Gastrocnemius medialis (tissue), 4 donors: ENCODE measurements around the gene MPPED1. TPM values are rescaled to one million over a fixed set of nuclear protein-coding genes. Genes with fewer than 3 reads are reported as not detected.

Experiments used
- ATAC-seq, 2 donors: fragments of 150-250 bp; one replicate each; pipeline ENCODE4 v1.9.1; 2016
- DNase-seq, 2 donors: peaks; one replicate each; pipeline ENCODE4 v3.0.0-alpha.2; 2019
- H3K27ac ChIP-seq, 4 donors: fragments of 200-600 bp; sonication (generic); 1 replicate in 1 of 4; 2 replicates in 3 of 4; pipeline ENCODE4 v1.5.1; 2016 to 2018; ENCODE audit warnings: mild to moderate bottlenecking in 2 of 4, moderate library complexity in 1 of 4
- H3K27me3 ChIP-seq, 3 donors: fragments of 200-600 bp; sonication (generic) in 2 of 3; 1 replicate in 1 of 3; 2 replicates in 2 of 3; pipeline versions ENCODE4 v1.5.1 to v1.6.0; 2016 to 2019; ENCODE audit warnings: mild to moderate bottlenecking in 1 of 3, moderate library complexity in 1 of 3
- H3K36me3 ChIP-seq, 2 donors: fragments of 200-600 bp; sonication (generic) in 1 of 2; one replicate each; pipeline ENCODE4 v1.5.1; 2017 to 2018
- H3K4me1 ChIP-seq, 2 donors: fragments of 200-600 bp; sonication (generic) in 1 of 2; one replicate each; pipeline ENCODE4 v1.5.1; 2016 to 2017; ENCODE audit warnings: mild to moderate bottlenecking in 2 of 2
- H3K4me3 ChIP-seq, 4 donors: fragments of 200-600 bp; sonication (generic) in 3 of 4; 1 replicate in 1 of 4; 2 replicates in 3 of 4; pipeline ENCODE4 v1.5.1; 2016 to 2019; ENCODE audit warnings: mild to moderate bottlenecking in 2 of 4
- H3K9me3 ChIP-seq, 3 donors: fragments of 200-600 bp; sonication (generic) in 2 of 3; 1 replicate in 1 of 3; 2 replicates in 2 of 3; pipeline ENCODE4 v1.5.1; 2016 to 2019
- POLR2A ChIP-seq, 2 donors: fragments of 450-650 bp; IDR thresholded peaks; one replicate each; pipeline ENCODE4 v1.6.1; 2017; ENCODE audit warnings: antibody characterized with exemption in 2 of 2, mild to moderate bottlenecking in 2 of 2, moderate library complexity in 2 of 2
- in situ Hi-C, 4 donors: fragments of 200-750 bp; cut with MboI; loops; one replicate each; pipeline versions ENCODE4 v1.15.0 to v1.8.0; 2017; ENCODE audit warnings: low sequenced_read_pairs in 4 of 4
- intact Hi-C: fragments of 100-400 bp; cut with DNase I; formaldehyde crosslinking; loops from one replicate; pipeline ENCODE4 v1.15.1; 2023; ENCODE audit warnings: low total_unique reads
- total RNA-seq, 4 donors: library from RNA; depleted of rRNA; stranded (reverse); fragments of >200 nt; gene quantifications; one replicate each; pipeline versions ENCODE4 v1.1.0 to v1.2.3, GENCODE V29; 2016
- TF ChIP-seq, protein P1 (sequence below), 5 experiments: fragments of 450-650 bp in 3 of 5; fragments of 200-600 bp in 2 of 5; sonication (generic) in 2 of 5; IDR thresholded peaks in 4 of 5; conservative IDR thresholded peaks in 1 of 5; 1 replicate in 4 of 5; 2 replicates in 1 of 5; pipeline ENCODE4 v1.5.1; 2016 to 2019; ENCODE audit warnings: antibody characterized with exemption in 5 of 5, mild to moderate bottlenecking in 3 of 5, moderate library complexity in 3 of 5

The MPPED1 gene
- total RNA-seq, 4 donors from 2014 or later = not detected

DNA sequence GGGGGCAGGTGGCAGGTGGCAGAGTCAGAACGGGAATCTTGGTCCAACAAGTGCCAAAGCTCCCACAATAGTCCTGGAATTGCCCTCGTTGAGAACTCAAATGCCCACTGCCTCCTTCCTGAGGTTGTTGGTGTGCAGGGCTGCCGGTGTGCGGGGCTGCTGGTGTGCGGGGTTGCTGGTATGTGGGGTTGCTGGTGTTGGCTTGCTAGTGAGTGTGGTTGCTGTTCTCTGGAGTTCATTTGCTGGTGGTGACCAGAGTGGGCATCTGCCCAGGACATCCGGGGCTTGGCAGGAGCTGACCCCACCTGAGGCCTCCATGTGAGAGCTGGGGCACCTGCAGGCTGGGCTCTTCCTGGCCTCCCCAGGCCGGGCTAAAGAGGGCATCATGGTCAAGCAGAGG lies 14.0 kb upstream of the MPPED1 start:
- no peaks in the 10 kb centered on the region for H3K4me1 ChIP-seq
- no peaks in the 10 kb centered on the region for H3K36me3 ChIP-seq
- H3K4me3 ChIP-seq = no peak overlapping the region
- intact Hi-C loops = no loop called here
- TF ChIP-seq POLR2A (IDR thresholded peaks at IDR 0.05) = no peak
- TF ChIP-seq, protein P1, sequence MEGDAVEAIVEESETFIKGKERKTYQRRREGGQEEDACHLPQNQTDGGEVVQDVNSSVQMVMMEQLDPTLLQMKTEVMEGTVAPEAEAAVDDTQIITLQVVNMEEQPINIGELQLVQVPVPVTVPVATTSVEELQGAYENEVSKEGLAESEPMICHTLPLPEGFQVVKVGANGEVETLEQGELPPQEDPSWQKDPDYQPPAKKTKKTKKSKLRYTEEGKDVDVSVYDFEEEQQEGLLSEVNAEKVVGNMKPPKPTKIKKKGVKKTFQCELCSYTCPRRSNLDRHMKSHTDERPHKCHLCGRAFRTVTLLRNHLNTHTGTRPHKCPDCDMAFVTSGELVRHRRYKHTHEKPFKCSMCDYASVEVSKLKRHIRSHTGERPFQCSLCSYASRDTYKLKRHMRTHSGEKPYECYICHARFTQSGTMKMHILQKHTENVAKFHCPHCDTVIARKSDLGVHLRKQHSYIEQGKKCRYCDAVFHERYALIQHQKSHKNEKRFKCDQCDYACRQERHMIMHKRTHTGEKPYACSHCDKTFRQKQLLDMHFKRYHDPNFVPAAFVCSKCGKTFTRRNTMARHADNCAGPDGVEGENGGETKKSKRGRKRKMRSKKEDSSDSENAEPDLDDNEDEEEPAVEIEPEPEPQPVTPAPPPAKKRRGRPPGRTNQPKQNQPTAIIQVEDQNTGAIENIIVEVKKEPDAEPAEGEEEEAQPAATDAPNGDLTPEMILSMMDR (IDR thresholded peaks at IDR 0.05 in 4 of 5, conservative IDR thresholded peaks at IDR 0.05 in 1 of 5) = no peak
- ATAC-seq (no peak), DNase-seq (no peak)
- H3K27me3 ChIP-seq = peaks cover 5 to 15% (median 6%) of the 10 kb centered on the region in 3 donors
- no peaks in the 10 kb centered on the region for H3K9me3 ChIP-seq
- in situ Hi-C loops = loop anchor here in 2 of 4 donors (25.0 kb wide), 2 partner anchors 440 to 1240 kb away; no protein-coding TSS in a partner anchor
- no peak overlapping the region for H3K27ac ChIP-seq

- TF ChIP-seq, protein P1 (IDR thresholded peaks at IDR 0.05 in 4 of 5, conservative IDR thresholded peaks at IDR 0.05 in 1 of 5) = no peak
- no peak for TF ChIP-seq POLR2A (IDR thresholded peaks at IDR 0.05)
- Histone ChIP-seq H3K27ac (no peak overlapping the region), H3K4me3 (no peak overlapping the region), H3K9me3 (no peaks in the 10 kb centered on the region), H3K36me3 (no peaks in the 10 kb centered on the region), H3K4me1 (no peaks in the 10 kb centered on the region), H3K27me3 (peaks cover 5 to 15% (median 6%) of the 10 kb centered on the region in 3 donors)
- ATAC-seq (no peak), DNase-seq (no peak)
- intact Hi-C loops = no loop called here
- in situ Hi-C loops = loop anchor here in 2 of 4 donors (25.0 kb wide), 2 partner anchors 439 to 1239 kb away; no protein-coding TSS in a partner anchor
Observed at GRCh38 chr22:43398246-43398645, 13.6 kb upstream of the MPPED1 start.

GRCh38 chr22:43398910-43399309 lies 12.9 kb upstream of the MPPED1 start:
- no peak for ATAC-seq
- in situ Hi-C loops = loop anchor here in 2 of 4 donors (25.0 kb wide), 2 partner anchors 438 to 1238 kb away; no protein-coding TSS in a partner anchor
- Histone ChIP-seq H3K9me3 (no peaks in the 10 kb centered on the region), H3K27ac (no peak overlapping the region), H3K36me3 (no peaks in the 10 kb centered on the region), H3K4me1 (no peaks in the 10 kb centered on the region), H3K27me3 (peaks cover 2 to 15% (median 5%) of the 10 kb centered on the region in 3 donors), H3K4me3 (no peak overlapping the region)
- intact Hi-C loops = no loop called here
- TF ChIP-seq POLR2A (IDR thresholded peaks at IDR 0.05) = no peak
- TF ChIP-seq, protein P1 (IDR thresholded peaks at IDR 0.05 in 4 of 5, conservative IDR thresholded peaks at IDR 0.05 in 1 of 5) = no peak
- no peak for DNase-seq

DNA sequence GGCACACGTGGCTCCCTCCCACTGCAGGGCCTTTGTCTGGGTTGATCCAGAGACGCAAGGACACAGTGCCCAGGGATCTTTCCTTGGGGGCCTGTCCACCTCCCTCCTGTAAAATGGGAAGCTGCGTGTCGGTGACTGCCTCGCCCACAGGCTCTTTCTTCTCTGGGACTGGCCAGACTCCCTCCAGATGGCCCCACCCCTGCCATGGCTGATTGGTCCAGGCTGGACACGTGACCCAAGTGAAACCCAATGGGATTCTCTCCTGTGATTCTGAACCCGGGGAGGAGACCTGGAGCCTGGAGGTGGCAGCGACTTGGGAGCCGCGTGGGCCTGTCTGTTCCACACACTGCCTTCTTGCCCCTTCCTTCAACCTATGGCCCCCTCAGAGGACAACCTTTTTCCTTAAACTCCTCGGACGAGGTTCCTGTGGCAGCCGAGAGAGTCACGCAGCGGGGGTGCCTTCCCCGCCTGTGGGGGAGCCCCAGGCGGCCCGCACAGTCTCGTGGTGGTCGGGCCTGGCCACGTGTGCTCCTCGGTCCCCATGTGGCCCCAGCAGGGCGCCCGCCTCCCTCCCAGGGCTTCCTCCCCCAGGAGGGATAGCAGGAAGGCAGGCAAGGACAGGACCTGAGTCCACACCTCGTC lies 12.4 kb upstream of the MPPED1 start:
- H3K36me3 ChIP-seq = no peaks in the 10 kb centered on the region
- no peak overlapping the region for H3K4me3 ChIP-seq
- H3K27ac ChIP-seq = no peak overlapping the region
- ATAC-seq = no peak
- DNase-seq = no peak
- in situ Hi-C loops = loop anchor here in 2 of 4 donors (25.0 kb wide), 2 partner anchors 438 to 1238 kb away; no protein-coding TSS in a partner anchor
- H3K27me3 ChIP-seq = peaks cover 0 to 15% (median 5%) of the 10 kb centered on the region in 3 donors
- no peaks in the 10 kb centered on the region for H3K9me3 ChIP-seq
- TF ChIP-seq, protein P1 (IDR thresholded peaks at IDR 0.05 in 4 of 5, conservative IDR thresholded peaks at IDR 0.05 in 1 of 5) = no peak
- no peak for TF ChIP-seq POLR2A (IDR thresholded peaks at IDR 0.05)
- intact Hi-C loops = no loop called here
- H3K4me1 ChIP-seq = no peaks in the 10 kb centered on the region
